K562 (cell line): ENCODE data around the gene SMYD2. TPM values are rescaled to one million over a fixed set of nuclear protein-coding genes. Genes with fewer than 3 reads are reported as not detected.
A peak's percentile ranks its signal among the peaks of the same experiment; 100 is the strongest.

Experiments
- CREM ChIP-seq: IDR thresholded peaks from 2 replicates; pipeline ENCODE4 v1.6.1; 2014; ENCODE audit warnings: antibody characterized with exemption, low read depth
- E2F1 ChIP-seq: sonication (generic); formaldehyde crosslinking; IDR thresholded peaks from 2 replicates; pipeline ENCODE4 v1.8.1; 2023; ENCODE audit warnings: mild to moderate bottlenecking, missing genetic modification reagents, moderate library complexity
- E2F5 ChIP-seq: sonication (generic); formaldehyde crosslinking; IDR thresholded peaks from 2 replicates; pipeline ENCODE4 v1.8.0; 2022; ENCODE audit warnings: mild to moderate bottlenecking, missing genetic modification reagents
- IRF2 ChIP-seq: sonication (generic); formaldehyde crosslinking; IDR thresholded peaks from 2 replicates; pipeline ENCODE4 v1.8.1; 2022; ENCODE audit warnings: mild to moderate bottlenecking, missing genetic modification reagents
- KLF6 ChIP-seq: fragments of 250-450 bp; sonication (Bioruptor Pico); IDR thresholded peaks from 2 replicates; pipeline ENCODE4 v1.4.0; 2020; ENCODE audit warnings: mild to moderate bottlenecking, moderate library complexity, borderline replicate concordance
- PHF20 ChIP-seq: fragments of 450-650 bp; IDR thresholded peaks from 2 replicates; pipeline ENCODE4 v1.6.1; 2018; ENCODE audit not compliant: partially characterized antibody
- POLR2AphosphoS5 ChIP-seq: IDR thresholded peaks from 2 replicates; pipeline ENCODE4 v1.6.1; 2011; ENCODE audit warnings: mild to moderate bottlenecking, low read depth, low read length, moderate library complexity; ENCODE audit not compliant: control insufficient read depth, insufficient read depth
- POLR3A ChIP-seq: IDR thresholded peaks from 2 replicates; pipeline ENCODE4 v1.6.1; 2011; ENCODE audit warnings: borderline replicate concordance, mild to moderate bottlenecking, moderate library complexity; ENCODE audit not compliant: insufficient read length, insufficient read depth; ENCODE audit errors: extremely low read depth
- RBM39 ChIP-seq: fragments of 200-400 bp; formaldehyde crosslinking; optimal IDR thresholded peaks from 2 replicates; pipeline ENCODE3; 2018; ENCODE audit warnings: low read depth, low read length
- SMAD4 ChIP-seq: fragments of 250-450 bp; sonication (Bioruptor Pico); conservative IDR thresholded peaks from 2 replicates; pipeline ENCODE4 v1.8.0; 2021; ENCODE audit warnings: inconsistent platforms, mild to moderate bottlenecking, moderate library complexity
- SP1 ChIP-seq: sonication (generic); formaldehyde crosslinking; IDR thresholded peaks from 2 replicates; pipeline ENCODE4 v1.8.1; 2022; ENCODE audit warnings: mild to moderate bottlenecking, missing genetic modification reagents
- SREBF2 ChIP-seq: sonication (generic); formaldehyde crosslinking; IDR thresholded peaks from 2 replicates; pipeline ENCODE4 v1.4.0; 2020; ENCODE audit warnings: mild to moderate bottlenecking, missing genetic modification reagents
- SRF ChIP-seq, 2 experiments: fragments of 250-450, 450-650 bp in 1 of 2; sonication (Bioruptor Pico) in 1 of 2; sonication (generic) in 1 of 2; formaldehyde crosslinking; IDR thresholded peaks; 2 replicates each; pipeline versions ENCODE4 v1.5.0 to v1.5.1; 2020 to 2022; ENCODE audit warnings: mild to moderate bottlenecking in 1 of 2, missing genetic modification reagents in 1 of 2
- TAF1 ChIP-seq: IDR thresholded peaks from 2 replicates; pipeline ENCODE4 v1.6.1; 2011; ENCODE audit warnings: mild to moderate bottlenecking, low read length, moderate library complexity; ENCODE audit not compliant: insufficient read depth, control insufficient read depth, severe bottlenecking; ENCODE audit errors: extremely low read depth
- ZBTB33 ChIP-seq: sonication (generic); formaldehyde crosslinking; IDR thresholded peaks from 2 replicates; pipeline ENCODE4 v1.8.1; 2023; ENCODE audit warnings: mild to moderate bottlenecking, missing genetic modification reagents
- ZC3H8 ChIP-seq: fragments of 450-650 bp; IDR thresholded peaks from 2 replicates; pipeline ENCODE4 v1.6.1; 2017
- ZFP1 ChIP-seq: fragments of 450-650 bp; formaldehyde crosslinking; IDR thresholded peaks from 2 replicates; pipeline ENCODE4 v1.4.0; 2020; ENCODE audit warnings: mild to moderate bottlenecking, mixed read lengths
- ZNF23 ChIP-seq: fragments of 250-450 bp; sonication (Bioruptor Pico); IDR thresholded peaks from 2 replicates; pipeline ENCODE4 v1.4.0; 2020; ENCODE audit warnings: mild to moderate bottlenecking
- ZNF239 ChIP-seq: fragments of 250-450 bp; sonication (Bioruptor Pico); IDR thresholded peaks from 2 replicates; pipeline ENCODE4 v1.4.0; 2020; ENCODE audit warnings: mild to moderate bottlenecking
- ZNF408 ChIP-seq: fragments of 250-450 bp; sonication (Bioruptor Pico); IDR thresholded peaks from 2 replicates; pipeline ENCODE4 v1.4.0; 2020; ENCODE audit warnings: low read depth, mild to moderate bottlenecking, moderate library complexity
- ZNF77 ChIP-seq: fragments of 250-450 bp; sonication (Bioruptor Pico); IDR thresholded peaks from 2 replicates; pipeline ENCODE4 v1.5.0; 2020
- polyA plus RNA-seq, 8 experiments: library from polyadenylated mRNA; depleted of rRNA in 4 of 8; stranded (reverse) in 5 of 8; unstranded in 3 of 8; fragments of >200 nt; fragmentation: Nextera tagmentation in 2 of 8; fragmentation: Illumina TruSeq in 1 of 8; extraction: Ambion mirVana in 2 of 8; extraction: Trizol in 1 of 8; gene quantifications; 2 replicates each; pipeline versions ENCODE4 v1.2.1 to v1.2.3, GENCODE V29; 2011 to 2014; ENCODE audit warnings: inconsistent platforms in 1 of 8, missing spikeins in 1 of 8
- total RNA-seq, 7 experiments: library from RNA; depleted of rRNA in 6 of 7; stranded (reverse); fragments of >200 nt in 6 of 7; fragmentation: Illumina TruSeq in 2 of 7; extraction: Trizol in 2 of 7; gene quantifications; 2 replicates each; pipeline versions ENCODE4 v1.2.1 to v1.2.3, GENCODE V29; 2011 to 2021; ENCODE audit warnings: low replicate concordance in 1 of 7
- TF ChIP-seq, protein P1 (sequence below): fragments of 450-650 bp; IDR thresholded peaks from 2 replicates; pipeline ENCODE4 v1.6.1; 2016; ENCODE audit warnings: antibody characterized with exemption

SMYD2 gene
- total and polyA plus RNA-seq, 9 of the 15 experiments (the other 6 are each of a cell fraction or from before 2014, with no cell fraction given), result 13.8 to 81.3 (median 39.9) TPM

DNA sequence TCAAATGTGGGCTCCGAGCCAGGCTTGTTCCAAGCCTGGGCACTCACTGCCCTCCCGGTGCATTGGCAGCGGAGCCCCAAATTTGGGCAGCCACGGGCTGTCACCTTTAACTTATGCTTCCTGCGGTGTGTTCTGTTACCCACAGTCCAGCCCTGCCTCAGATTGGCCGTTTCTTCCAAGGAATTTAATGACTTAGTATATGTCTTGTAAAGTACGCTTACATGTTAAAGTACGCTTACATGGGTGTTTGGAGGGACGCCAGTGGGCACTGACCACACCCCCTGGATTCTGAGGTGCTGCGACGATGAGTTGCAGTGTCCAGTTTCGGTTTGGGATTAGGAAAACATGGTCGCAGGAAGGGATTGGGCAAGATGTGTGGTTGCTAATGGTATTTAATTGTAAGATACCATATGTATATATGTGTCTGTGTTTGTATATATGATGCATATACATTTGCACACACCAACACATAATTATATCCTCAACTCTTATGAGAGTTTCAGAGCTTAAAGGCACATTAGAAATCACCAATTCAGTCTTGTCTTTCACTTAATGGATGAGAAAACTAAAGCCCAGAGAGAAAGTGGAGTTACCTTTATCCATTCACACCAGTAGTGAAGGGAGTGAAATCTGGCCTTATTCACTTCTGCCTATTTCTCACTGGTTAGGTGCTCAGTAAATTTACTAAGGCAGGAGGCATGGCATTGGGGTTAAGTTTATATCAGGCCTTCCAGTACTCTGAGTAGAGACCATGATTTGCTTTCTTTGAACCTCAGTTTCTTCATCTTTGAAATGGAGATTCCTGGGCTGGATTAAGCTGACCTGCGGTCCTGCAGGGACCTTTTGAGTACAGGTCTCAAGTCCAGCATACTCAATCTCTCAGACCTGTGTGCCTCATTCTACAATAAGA is 1.0 kb downstream of the SMYD2 start (continued):
- TF ChIP-seq ZNF408 (CRISPR knock-in tag), result no peak
- no peak for TF ChIP-seq ZNF239 (CRISPR knock-in tag)
- TF ChIP-seq RBM39, result no peak
- TF ChIP-seq, protein P1, sequence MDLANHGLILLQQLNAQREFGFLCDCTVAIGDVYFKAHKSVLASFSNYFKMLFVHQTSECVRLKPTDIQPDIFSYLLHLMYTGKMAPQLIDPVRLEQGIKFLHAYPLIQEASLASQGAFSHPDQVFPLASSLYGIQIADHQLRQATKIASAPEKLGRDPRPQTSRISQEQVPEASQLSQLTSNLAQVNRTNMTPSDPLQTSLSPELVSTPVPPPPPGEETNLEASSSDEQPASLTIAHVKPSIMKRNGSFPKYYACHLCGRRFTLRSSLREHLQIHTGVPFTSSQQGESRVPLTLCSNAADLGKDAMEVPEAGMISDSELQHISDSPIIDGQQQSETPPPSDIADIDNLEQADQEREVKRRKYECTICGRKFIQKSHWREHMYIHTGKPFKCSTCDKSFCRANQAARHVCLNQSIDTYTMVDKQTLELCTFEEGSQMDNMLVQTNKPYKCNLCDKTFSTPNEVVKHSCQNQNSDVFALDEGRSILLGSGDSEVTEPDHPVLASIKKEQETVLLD, result peak; percentile 37; the same call in 1 of the 2 replicates
- TF ChIP-seq IRF2, result no peak
- no peak for TF ChIP-seq POLR2AphosphoS5
- TF ChIP-seq SP1 (CRISPR knock-in tag), result peak; percentile 35; the same call in 1 of the 2 replicates
- TF ChIP-seq TAF1, result no peak
- TF ChIP-seq ZNF23 (CRISPR knock-in tag), result no peak
- 0 out of 2 replicates have a peak, but pooled peaks have one; percentile 7 for TF ChIP-seq CREM
- TF ChIP-seq SREBF2 (CRISPR knock-in tag), result no peak
- peak; percentile 42; the same call in 1 of the 2 replicates for TF ChIP-seq ZBTB33 (CRISPR knock-in tag)
- no peak for TF ChIP-seq SMAD4 (CRISPR knock-in tag)
- TF ChIP-seq E2F1 (CRISPR knock-in tag), result 0 out of 2 replicates have a peak, but pooled peaks have one; percentile 72
- no peak for TF ChIP-seq E2F5
- no peak for TF ChIP-seq POLR3A
- TF ChIP-seq ZFP1, result no peak
- 0 out of 4 replicates have a peak, but pooled peaks of 1 of the 2 experiments have one; percentile 33 for TF ChIP-seq SRF (CRISPR knock-in tag; IDR thresholded peaks at IDR 0.05)
- TF ChIP-seq PHF20, result no peak
- no peak for TF ChIP-seq ZC3H8
- no peak for TF ChIP-seq KLF6 (CRISPR knock-in tag)
- TF ChIP-seq ZNF77, result no peak
